OCI-LY3 (cell line): ENCODE results near the gene PPP1R15B.

Source experiments
- H2AFZ ChIP-seq: fragments of 200-600, 300-600 bp; shearing (Covaris generic); 2 replicates; pipeline ENCODE4 v1.6.0; 2014; ENCODE audit warnings: antibody characterized with exemption, low read depth, low read length
- H3K27ac ChIP-seq: fragments of 200-600, 300-600 bp; sonication (generic); 2 replicates; pipeline ENCODE4 v1.5.1; 2014; ENCODE audit warnings: mild to moderate bottlenecking, low read length, moderate library complexity, mixed read lengths
- H3K27me3 ChIP-seq: fragments of 200-600, 300-600 bp; sonication (generic); 2 replicates; pipeline ENCODE4 v1.6.1; 2014; ENCODE audit warnings: low read depth, low read length, mixed read lengths
- H3K36me3 ChIP-seq: fragments of 200-600, 300-600 bp; sonication (generic); replicated peaks from 2 replicates; pipeline ENCODE3; 2014; ENCODE audit warnings: low read depth, low read length, mixed read lengths
- H3K4me1 ChIP-seq: fragments of 300-600, 200-600 bp; sonication (generic); 2 replicates; pipeline ENCODE4 v1.6.1; 2014; ENCODE audit warnings: low read length, mixed read lengths
- H3K4me2 ChIP-seq: fragments of 200-600, 300-600 bp; sonication (generic); 2 replicates; pipeline ENCODE4 v1.6.1; 2014; ENCODE audit warnings: low read length, mixed read lengths
- H3K4me3 ChIP-seq: fragments of 300-600, 200-600 bp; sonication (generic); 2 replicates; pipeline ENCODE4 v1.5.1; 2014; ENCODE audit warnings: antibody characterized with exemption, mild to moderate bottlenecking, low read length, moderate library complexity
- H3K79me2 ChIP-seq: fragments of 300-600, 200-600 bp; shearing (Covaris generic); 2 replicates; pipeline ENCODE4 v1.6.1; 2014; ENCODE audit warnings: mild to moderate bottlenecking, low read length, mixed read lengths
- H3K9ac ChIP-seq: fragments of 300-600, 200-600 bp; shearing (Covaris generic); 2 replicates; pipeline ENCODE4 v1.6.0; 2014; ENCODE audit warnings: mild to moderate bottlenecking, low read length, moderate library complexity
- H3K9me3 ChIP-seq: fragments of 200-600, 300-600 bp; shearing (Covaris generic); 2 replicates; pipeline ENCODE4 v1.6.1; 2014; ENCODE audit warnings: low read length, mixed read lengths; ENCODE audit not compliant: insufficient read depth
- H4K20me1 ChIP-seq: fragments of 200-600, 300-600 bp; sonication (generic); 2 replicates; pipeline ENCODE4 v1.6.1; 2016; ENCODE audit warnings: low read length, mixed read lengths; ENCODE audit not compliant: insufficient read depth
- CTCF ChIP-seq: fragments of 200-600, 300-600 bp; sonication (generic); IDR thresholded peaks from 2 replicates; pipeline ENCODE4 v1.5.1; 2014; ENCODE audit warnings: antibody characterized with exemption, low read length, low read depth
- EZH2phosphoT487 ChIP-seq: fragments of 200-600 bp; shearing (Covaris generic); IDR thresholded peaks from 2 replicates; pipeline ENCODE4 v1.6.1; 2018; ENCODE audit warnings: antibody characterized with exemption, mixed run types, low read depth

Gene PPP1R15B

DNA sequence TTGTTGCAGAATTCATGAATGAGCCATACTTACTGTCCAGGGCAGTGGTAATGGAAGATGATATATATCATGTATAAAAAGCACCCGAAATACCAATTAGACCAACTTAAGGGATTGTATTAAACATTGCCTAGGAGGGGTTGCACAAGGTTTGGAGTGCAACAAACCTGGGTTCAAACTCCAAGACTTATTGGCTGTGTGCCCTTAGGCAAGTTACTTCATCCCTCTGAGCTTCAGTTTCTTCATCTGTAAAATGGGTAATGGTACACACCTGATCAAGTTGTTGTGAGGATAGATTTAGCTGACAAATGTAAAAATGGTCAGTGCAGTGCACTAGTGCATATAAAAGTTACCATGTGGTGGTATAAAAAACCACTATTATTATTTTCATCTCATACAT, 9.8 kb upstream of the PPP1R15B start:
- Histone ChIP-seq H3K27ac (no peak overlapping the region), H3K79me2 (no peaks in the 10 kb centered on the region), H3K36me3 (peaks cover 16% of the 10 kb centered on the region), H3K27me3 (no peaks in the 10 kb centered on the region), H3K9me3 (no peaks in the 10 kb centered on the region), H4K20me1 (no peaks in the 10 kb centered on the region), H3K4me2 (no peak overlapping the region), H3K4me3 (no peak overlapping the region), H3K9ac (no peak overlapping the region), H3K4me1 (peaks cover 7% of the 10 kb centered on the region; the same call in 1 of the 2 replicates), H2AFZ (no peak overlapping the region)
- no peak for TF ChIP-seq EZH2phosphoT487
- no peak for TF ChIP-seq CTCF

DNA sequence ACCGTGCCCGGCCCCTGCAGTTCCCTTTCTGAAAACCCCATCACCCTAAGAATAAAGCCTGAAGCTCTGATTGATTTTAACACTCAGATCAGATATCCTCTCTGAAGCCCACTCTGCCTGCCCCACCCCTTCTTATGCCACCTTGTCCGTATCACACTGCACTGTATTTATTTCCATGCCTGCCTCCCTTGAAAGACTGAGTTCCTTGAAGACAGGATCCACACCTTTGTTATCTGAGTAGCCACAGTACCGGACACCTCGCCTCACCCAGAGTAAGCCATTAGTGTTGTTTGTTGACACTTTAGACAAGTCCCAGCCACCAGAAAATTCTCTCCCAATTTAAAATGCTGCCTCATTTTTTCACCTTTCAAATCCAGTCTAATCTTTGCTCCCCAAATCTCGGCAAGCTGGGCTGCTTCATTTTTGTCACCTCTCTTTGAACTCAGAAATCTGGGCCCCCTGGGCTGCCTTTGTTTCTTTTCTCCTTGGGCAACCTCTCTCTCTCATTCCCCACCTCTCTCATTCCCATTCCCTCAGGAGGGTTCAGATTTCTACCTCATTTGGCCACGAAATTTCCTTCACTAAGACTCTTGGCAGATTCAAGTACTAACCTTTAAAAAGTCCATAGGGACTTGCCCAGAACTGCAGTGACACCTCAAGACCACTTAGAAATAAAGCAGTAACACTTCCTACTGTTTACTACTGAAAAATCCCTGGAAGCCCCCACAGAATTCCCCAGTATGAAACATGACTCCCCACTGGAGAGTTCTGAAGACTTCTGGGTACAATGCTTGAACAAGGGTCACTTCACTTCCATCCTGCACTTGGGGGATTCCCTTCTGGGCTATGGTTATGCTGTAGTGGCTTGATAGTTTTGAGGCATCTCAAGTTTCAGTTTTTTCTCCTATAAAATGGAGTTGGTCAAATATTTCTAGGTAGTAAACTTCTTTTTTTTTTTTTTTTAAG, 8.7 kb upstream of the PPP1R15B start:
- Histone ChIP-seq H2AFZ (no peak overlapping the region), H3K79me2 (no peaks in the 10 kb centered on the region), H3K27me3 (no peaks in the 10 kb centered on the region), H3K4me1 (peaks cover 7% of the 10 kb centered on the region; the same call in 1 of the 2 replicates), H3K4me2 (no peak overlapping the region), H4K20me1 (no peaks in the 10 kb centered on the region), H3K36me3 (peaks cover 11% of the 10 kb centered on the region), H3K9me3 (no peaks in the 10 kb centered on the region), H3K9ac (no peak overlapping the region), H3K27ac (no peak overlapping the region), H3K4me3 (no peak overlapping the region)
- TF ChIP-seq EZH2phosphoT487 (no peak), CTCF (no peak)

GRCh38 chr1:204419064-204419403, 7.4 kb upstream of the PPP1R15B start:
- H3K79me2 ChIP-seq: no peaks in the 10 kb centered on the region
- H3K9me3 ChIP-seq: no peaks in the 10 kb centered on the region
- H3K36me3 ChIP-seq: peaks cover 5% of the 10 kb centered on the region
- H3K4me2 ChIP-seq: no peak overlapping the region
- no peaks in the 10 kb centered on the region for H4K20me1 ChIP-seq
- no peak overlapping the region for H3K4me3 ChIP-seq
- no peak overlapping the region for H3K27ac ChIP-seq
- no peak overlapping the region for H2AFZ ChIP-seq
- H3K27me3 ChIP-seq: no peaks in the 10 kb centered on the region
- H3K9ac ChIP-seq: no peak overlapping the region
- peaks cover 7% of the 10 kb centered on the region; the same call in 1 of the 2 replicates for H3K4me1 ChIP-seq
- TF ChIP-seq CTCF (no peak), EZH2phosphoT487 (no peak)

GRCh38 chr1:204418174-204419063, 6.8 kb upstream of the PPP1R15B start:
- no peaks in the 10 kb centered on the region for H3K27me3 ChIP-seq
- no peak overlapping the region for H2AFZ ChIP-seq
- H3K4me1 ChIP-seq: peaks cover 7% of the 10 kb centered on the region; the same call in 1 of the 2 replicates
- H3K79me2 ChIP-seq: no peaks in the 10 kb centered on the region
- no peaks in the 10 kb centered on the region for H4K20me1 ChIP-seq
- H3K4me3 ChIP-seq: no peak overlapping the region
- H3K27ac ChIP-seq: no peak overlapping the region
- TF ChIP-seq CTCF (no peak), EZH2phosphoT487 (no peak)
- no peak overlapping the region for H3K9ac ChIP-seq
- H3K36me3 ChIP-seq: peaks cover 5% of the 10 kb centered on the region
- H3K9me3 ChIP-seq: no peaks in the 10 kb centered on the region
- H3K4me2 ChIP-seq: no peak overlapping the region
